HG03457 (cell line): ENCODE data around the gene ZNF365.
"Not testable (repeated sequence)": the region's sequence is repeated elsewhere in the genome, so short reads cannot be mapped to it uniquely, and the experiment has no call there.

Experiments used
- ATAC-seq: cut with Tn5 transposase; IDR thresholded peaks from one replicate; pipeline ENCODE4 v1.9.1; 2021; ENCODE audit warnings: moderate number of reproducible peaks; ENCODE audit not compliant: unreplicated experiment

ZNF365 gene

GRCh38 chr10:62373995-62374861, at the start of gene ZNF365:
Gene ZNF365, plus strand, starts transcription at chr10:62374369. Its CDS starts 1,825 bp downstream, at chr10:62376194.
- ATAC-seq, result no peak

GRCh38 chr10:62326176-62326575, 48.0 kb upstream of the ZNF365 start:
- no peak for ATAC-seq

- ATAC-seq, result no peak
Observed at GRCh38 chr10:62327885-62328284, 46.3 kb upstream of the ZNF365 start.

GRCh38 chr10:62330213-62330612, 44.0 kb upstream of the ZNF365 start:
- no peak for ATAC-seq

- no peak for ATAC-seq
Observed at GRCh38 chr10:62332406-62332805, 41.8 kb upstream of the ZNF365 start.

GRCh38 chr10:62333135-62333889, 40.9 kb upstream of the ZNF365 start:
- ATAC-seq, result no peak

GRCh38 chr10:62333988-62334682, 40.0 kb upstream of the ZNF365 start:
- ATAC-seq, result no peak

GRCh38 chr10:62335326-62335725, 38.8 kb upstream of the ZNF365 start:
- ATAC-seq, result no peak

- ATAC-seq, result no peak
Observed at GRCh38 chr10:62336404-62336803, 37.8 kb upstream of the ZNF365 start.

- no peak for ATAC-seq
Observed at GRCh38 chr10:62341419-62341818, 32.8 kb upstream of the ZNF365 start.

GRCh38 chr10:62343000-62343399, 31.2 kb upstream of the ZNF365 start:
- ATAC-seq, result no peak

GRCh38 chr10:62348029-62348428, 26.1 kb upstream of the ZNF365 start:
- no peak for ATAC-seq

GRCh38 chr10:62352356-62352970, 21.7 kb upstream of the ZNF365 start:
- no peak for ATAC-seq

GRCh38 chr10:62354916-62355315, 19.3 kb upstream of the ZNF365 start:
- no peak for ATAC-seq

GRCh38 chr10:62356447-62356846, 17.7 kb upstream of the ZNF365 start:
- no peak for ATAC-seq

- not testable (repeated sequence) for ATAC-seq
Observed at GRCh38 chr10:62358151-62358550, 16.0 kb upstream of the ZNF365 start.

GRCh38 chr10:62373639-62373994, 552 bp upstream of the ZNF365 start:
- no peak for ATAC-seq

- ATAC-seq, result no peak
Observed at GRCh38 chr10:62374862-62375710, 917 bp downstream of the ZNF365 start.

- ATAC-seq, result no peak
Observed at GRCh38 chr10:62376071-62377025, 2.2 kb downstream of the ZNF365 start.
